ENCODE results near the gene CLDN12. TPM values are rescaled to one million over a fixed set of nuclear protein-coding genes. Genes with fewer than 3 reads are reported as not detected.
A peak's percentile ranks its signal among the peaks of the same experiment; 100 is the strongest.

Gene CLDN12
- total and polyA plus RNA-seq, 2 of the 13 experiments (the other 11 are each of a cell fraction or from before 2014, with no cell fraction given) = 44.1 to 114 TPM

GRCh38 chr7:90403174-90404113 lies at the start of gene CLDN12 (continued):
- no peak for TF ChIP-seq FUBP1 (CRISPR knock-in tag; IDR thresholded peaks at IDR 0.05; ENCODE audit: borderline replicate concordance)
- TF ChIP-seq PRDM4 (CRISPR knock-in tag; IDR thresholded peaks at IDR 0.05; ENCODE audit: borderline replicate concordance) = no peak
- no peak for TF ChIP-seq ISX (CRISPR knock-in tag; conservative IDR thresholded peaks at IDR 0.05)
- peak; percentile 66; the same call in 1 of the 2 replicates for TF ChIP-seq ZNF343 (CRISPR knock-in tag; IDR thresholded peaks at IDR 0.05)
- no peak for TF ChIP-seq NRL (CRISPR knock-in tag; IDR thresholded peaks at IDR 0.05; ENCODE audit: borderline replicate concordance)
- no peak for TF ChIP-seq ONECUT2 (CRISPR knock-in tag; IDR thresholded peaks at IDR 0.05)
- TF ChIP-seq FOXA1 (IDR thresholded peaks at IDR 0.05) = no peak
- TF ChIP-seq FOXA1 (CRISPR knock-in tag; IDR thresholded peaks at IDR 0.05) = no peak
- TF ChIP-seq NR0B2 (CRISPR knock-in tag; IDR thresholded peaks at IDR 0.05) = 0 out of 2 replicates have a peak, but pooled peaks have one; percentile 48
- no peak for TF ChIP-seq FIP1L1 (IDR thresholded peaks at IDR 0.05; ENCODE audit: borderline replicate concordance, insufficient read depth, low read depth, low read length)
- TF ChIP-seq ZBTB46 (CRISPR knock-in tag; IDR thresholded peaks at IDR 0.05; ENCODE audit: borderline replicate concordance) = no peak
- no peak for TF ChIP-seq ZNF180 (CRISPR knock-in tag; IDR thresholded peaks at IDR 0.05; ENCODE audit: borderline replicate concordance, low read depth)
- TF ChIP-seq KDM5A (IDR thresholded peaks at IDR 0.05; ENCODE audit: borderline replicate concordance, low read length) = 0 out of 2 replicates have a peak, but pooled peaks have one; percentile 76
- TF ChIP-seq YY1 (IDR thresholded peaks at IDR 0.05; ENCODE audit: insufficient read depth, insufficient replicate concordance, low read depth, low read length) = no peak
- TF ChIP-seq TFE3 (CRISPR knock-in tag; IDR thresholded peaks at IDR 0.05) = no peak
- TF ChIP-seq ZNF225 (CRISPR knock-in tag; IDR thresholded peaks at IDR 0.05) = no peak
- TF ChIP-seq MAFK (conservative IDR thresholded peaks at IDR 0.05 in 1 of 2, IDR thresholded peaks at IDR 0.05 in 1 of 2; ENCODE audit: low read length in 2 of 2) = no peak

Measured in HepG2 (cell line).